Adrenal gland (tissue), 12 donors: ENCODE measurements around the gene DLG5. TPM values are rescaled to one million over a fixed set of nuclear protein-coding genes. Genes with fewer than 3 reads are reported as not detected.

Experiments
- DNase-seq, 7 donors: peaks; one replicate each; pipeline ENCODE4 v3.0.0-alpha.2; 2019 to 2020
- H3K27ac ChIP-seq, 5 donors: fragments of 200-600 bp; sonication (generic) in 4 of 5; 1 replicate in 3 of 5; 2 replicates in 2 of 5; pipeline versions ENCODE4 v1.5.1 to v1.8.0; 2016 to 2020; ENCODE audit warnings: mild to moderate bottlenecking in 1 of 5
- H3K27me3 ChIP-seq: fragments of 200-600 bp; 2 replicates; pipeline ENCODE4 v1.8.0; 2021
- H3K36me3 ChIP-seq, 2 donors: fragments of 200-600 bp; replicated peaks in 1 of 2; 1 replicate in 1 of 2; 2 replicates in 1 of 2; pipeline versions ENCODE4 v1.5.1 to v1.8.0; 2018 to 2022
- H3K4me1 ChIP-seq, 2 donors: fragments of 200-600 bp; replicated peaks in 1 of 2; 1 replicate in 1 of 2; 2 replicates in 1 of 2; pipeline versions ENCODE4 v1.5.1 to v1.8.0; 2018 to 2021
- H3K4me3 ChIP-seq, 4 donors: fragments of 200-600 bp; sonication (generic) in 3 of 4; one replicate each; pipeline ENCODE4 v1.5.1; 2016 to 2018
- H3K9me3 ChIP-seq, 3 donors: fragments of 200-600 bp; sonication (generic) in 1 of 3; replicated peaks in 1 of 3; 1 replicate in 2 of 3; 2 replicates in 1 of 3; pipeline versions ENCODE4 v1.5.1 to v1.8.0; 2016 to 2021
- POLR2A ChIP-seq, 2 donors: fragments of 450-650 bp; IDR thresholded peaks; one replicate each; pipeline ENCODE4 v1.6.1; 2017; ENCODE audit warnings: antibody characterized with exemption in 2 of 2, mild to moderate bottlenecking in 2 of 2, moderate library complexity in 1 of 2
- WGBS, 4 donors: extraction: QIAGEN DNeasy Blood & Tissue Kit in 2 of 4; methylation state at CpG; one replicate each; pipeline versions ENCODE4 v1.1.5 to v1.1.7; 2013 to 2017; 5-methylcytosine and 5-hydroxymethylcytosine counted together
- intact Hi-C, 2 donors: fragments of 100-400 bp; cut with DNase I; formaldehyde crosslinking; loops; one replicate each; pipeline versions ENCODE4 v1.14.1 to v1.15.0; 2022 to 2023
- polyA plus RNA-seq, 3 donors: library from polyadenylated mRNA; stranded (reverse); fragments of 200-250 nt in 2 of 3; fragments of 350-450 nt in 1 of 3; fragmentation: Illumina TruSeq in 1 of 3; extraction: RNeasy Lipid Tissue Mini Kit (QIAGEN cat#74804) in 1 of 3; gene quantifications; one replicate each; pipeline ENCODE4 v1.2.3, GENCODE V29; 2013 to 2014
- total RNA-seq, 9 donors: library from RNA; depleted of rRNA in 4 of 9; stranded (reverse); fragments of >200 nt in 4 of 9; fragments of 120-200 nt in 1 of 9; fragmentation: NEBNext Ultra II Directional in 1 of 9; extraction: Animal tissue kit (Norgen Biotek cat#: 25700) in 1 of 9; gene quantifications; one replicate each; pipeline versions ENCODE4 v1.1.0 to v1.2.4, GENCODE V29; 2013 to 2023
- TF ChIP-seq, protein P1 (sequence below), 6 experiments: fragments of 450-650 bp in 4 of 6; fragments of 200-600 bp in 2 of 6; sonication (generic) in 1 of 6; IDR thresholded peaks; 1 replicate in 5 of 6; 2 replicates in 1 of 6; pipeline versions ENCODE4 v1.5.1 to v1.8.0; 2016 to 2021; ENCODE audit warnings: antibody characterized with exemption in 6 of 6, mild to moderate bottlenecking in 2 of 6, moderate library complexity in 1 of 6
- donor health status: healthy with polysubstance abuse.
- donor health status: Bipolar disorder and iron deficiency.
- donor health status: DM: yes; HTN: yes; CAD: no.
- donor health status: DM: no; HTN: no; CAD: no.
- donor health status: DM: no; HTN: no; CAD: no.
- donor health status: DM: yes; HTN: yes; CAD: no.

The DLG5 gene
- total and polyA plus RNA-seq, 12 donors: 32.6 to 175 (median 101) TPM

DNA sequence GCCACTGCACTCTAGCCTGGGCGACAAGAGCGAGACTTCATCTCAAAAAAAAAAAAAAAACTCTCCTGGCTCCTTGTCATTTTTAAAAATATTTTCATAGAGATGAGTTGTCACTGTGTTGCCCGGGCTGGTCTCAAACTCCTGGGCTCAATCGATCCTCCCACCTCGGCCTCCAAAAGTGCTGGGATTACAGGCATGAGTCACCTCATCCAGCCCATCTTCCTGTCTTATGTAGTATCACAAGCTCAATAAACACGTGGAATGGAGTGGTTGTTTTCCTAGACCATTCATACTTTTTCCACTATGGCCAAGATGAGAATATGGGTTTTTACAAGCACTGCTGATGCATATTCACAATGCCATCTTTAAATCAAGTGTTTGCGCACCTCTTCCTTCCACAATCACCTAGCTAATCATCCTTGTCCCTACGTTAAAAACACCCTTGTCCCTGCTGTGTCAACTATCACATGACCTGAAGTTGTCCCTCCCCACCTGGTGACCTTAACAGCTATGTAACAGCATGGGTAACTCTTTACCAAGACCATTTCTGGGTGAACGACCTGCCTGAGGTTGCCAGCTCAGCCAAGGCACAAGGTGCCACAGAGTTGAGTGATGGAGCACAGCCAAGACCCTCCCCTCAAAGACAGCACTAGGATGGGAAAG, 21.3 kb downstream of the DLG5 start:
- peak overlapping the region in 3 of 5 donors; percentile 70 to 88 (median 86) for H3K27ac ChIP-seq
- TF ChIP-seq POLR2A (IDR thresholded peaks at IDR 0.05): no peak
- TF ChIP-seq, protein P1, sequence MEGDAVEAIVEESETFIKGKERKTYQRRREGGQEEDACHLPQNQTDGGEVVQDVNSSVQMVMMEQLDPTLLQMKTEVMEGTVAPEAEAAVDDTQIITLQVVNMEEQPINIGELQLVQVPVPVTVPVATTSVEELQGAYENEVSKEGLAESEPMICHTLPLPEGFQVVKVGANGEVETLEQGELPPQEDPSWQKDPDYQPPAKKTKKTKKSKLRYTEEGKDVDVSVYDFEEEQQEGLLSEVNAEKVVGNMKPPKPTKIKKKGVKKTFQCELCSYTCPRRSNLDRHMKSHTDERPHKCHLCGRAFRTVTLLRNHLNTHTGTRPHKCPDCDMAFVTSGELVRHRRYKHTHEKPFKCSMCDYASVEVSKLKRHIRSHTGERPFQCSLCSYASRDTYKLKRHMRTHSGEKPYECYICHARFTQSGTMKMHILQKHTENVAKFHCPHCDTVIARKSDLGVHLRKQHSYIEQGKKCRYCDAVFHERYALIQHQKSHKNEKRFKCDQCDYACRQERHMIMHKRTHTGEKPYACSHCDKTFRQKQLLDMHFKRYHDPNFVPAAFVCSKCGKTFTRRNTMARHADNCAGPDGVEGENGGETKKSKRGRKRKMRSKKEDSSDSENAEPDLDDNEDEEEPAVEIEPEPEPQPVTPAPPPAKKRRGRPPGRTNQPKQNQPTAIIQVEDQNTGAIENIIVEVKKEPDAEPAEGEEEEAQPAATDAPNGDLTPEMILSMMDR (IDR thresholded peaks at IDR 0.05): no peak
- peaks cover 42 to 67% of the 10 kb centered on the region in 2 donors for H3K4me1 ChIP-seq
- 62 to 70% (median 67%) methylated on average over 9 of the region's 9 CpGs for WGBS, 4 donors
- H3K36me3 ChIP-seq: no peaks in the 10 kb centered on the region
- DNase-seq: no peak
- no peaks in the 10 kb centered on the region for H3K27me3 ChIP-seq
- no peak overlapping the region for H3K4me3 ChIP-seq
- intact Hi-C loops: no loop called here
- H3K9me3 ChIP-seq: no peaks in the 10 kb centered on the region

DNA sequence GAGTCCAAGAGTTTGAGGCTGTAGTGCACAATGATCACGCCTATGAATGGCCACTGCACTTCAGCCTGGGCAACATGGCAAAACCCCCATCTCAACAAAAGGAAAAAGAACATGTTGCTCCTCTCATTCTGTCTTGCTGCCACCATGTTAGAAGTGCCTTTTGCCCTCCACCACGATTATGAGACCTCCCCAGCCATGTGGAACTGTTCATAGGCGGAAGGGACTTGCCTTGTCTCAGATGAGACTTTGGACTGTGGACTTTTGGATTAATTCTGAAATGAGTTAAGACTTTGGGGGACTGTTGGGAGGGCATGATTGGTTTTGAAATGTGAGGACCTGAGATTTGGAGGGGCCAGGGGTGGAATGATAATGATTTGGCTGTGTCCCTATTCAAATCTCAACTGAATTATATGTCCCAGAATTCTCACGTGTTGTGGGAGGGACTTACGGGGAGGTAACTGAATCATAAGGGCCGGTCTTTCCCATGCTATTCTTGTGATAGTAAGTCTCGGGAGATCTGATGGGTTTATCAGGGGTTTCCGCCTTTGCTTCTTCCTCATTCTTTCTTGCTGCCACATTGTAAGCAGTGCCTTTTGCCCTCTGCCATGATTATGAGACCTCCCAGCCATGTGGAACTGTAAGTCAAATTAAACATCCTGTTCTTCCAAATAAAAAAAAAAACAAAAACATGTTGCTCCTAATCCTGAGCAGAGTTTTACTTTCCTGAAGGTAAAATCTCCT, 22.3 kb downstream of the DLG5 start:
- H3K27ac ChIP-seq: peak overlapping the region in 3 of 5 donors; percentile 29 to 86 (median 29)
- no peak overlapping the region for H3K4me3 ChIP-seq
- 76 to 89% (median 79%) methylated on average over 8 of the region's 8 CpGs for WGBS, 4 donors
- DNase-seq: no peak
- H3K9me3 ChIP-seq: no peaks in the 10 kb centered on the region
- H3K4me1 ChIP-seq: peaks cover 41 to 67% of the 10 kb centered on the region in 2 donors
- H3K27me3 ChIP-seq: no peaks in the 10 kb centered on the region
- intact Hi-C loops: no loop called here
- TF ChIP-seq, protein P1 (IDR thresholded peaks at IDR 0.05): no peak
- TF ChIP-seq POLR2A (IDR thresholded peaks at IDR 0.05): no peak
- H3K36me3 ChIP-seq: no peaks in the 10 kb centered on the region

DNA sequence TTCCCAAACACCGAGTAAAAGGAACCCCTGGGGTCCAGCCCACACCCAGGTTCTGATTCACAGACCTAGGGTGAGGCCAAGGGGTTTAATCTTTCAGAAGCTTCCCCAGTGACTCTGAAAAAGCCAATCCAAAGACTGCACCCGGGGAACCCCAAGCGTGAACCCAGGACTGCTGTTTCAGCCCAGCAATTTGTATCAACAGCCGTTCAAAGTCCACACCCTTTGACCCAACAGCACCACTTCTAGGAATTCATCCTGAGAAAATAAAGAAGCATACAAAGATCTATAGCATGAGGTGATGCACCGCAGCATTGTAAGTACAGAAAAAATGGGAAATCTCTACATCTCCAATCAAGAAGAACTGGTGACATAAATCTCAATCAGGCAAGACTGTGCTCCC, 24.4 kb downstream of the DLG5 start:
- peaks cover 39 to 63% of the 10 kb centered on the region in 2 donors for H3K4me1 ChIP-seq
- peak overlapping the region in 4 of 5 donors; percentile 7 to 88 (median 85) for H3K27ac ChIP-seq
- no peak for DNase-seq
- no peaks in the 10 kb centered on the region for H3K9me3 ChIP-seq
- WGBS, 4 donors: 79 to 89% (median 81%) methylated on average over 4 to 5 of the region's 5 CpGs
- H3K27me3 ChIP-seq: no peaks in the 10 kb centered on the region
- no peak for TF ChIP-seq POLR2A (IDR thresholded peaks at IDR 0.05)
- TF ChIP-seq, protein P1 (IDR thresholded peaks at IDR 0.05): no peak
- intact Hi-C loops: no loop called here
- H3K4me3 ChIP-seq: no peak overlapping the region
- H3K36me3 ChIP-seq: no peaks in the 10 kb centered on the region

DNA sequence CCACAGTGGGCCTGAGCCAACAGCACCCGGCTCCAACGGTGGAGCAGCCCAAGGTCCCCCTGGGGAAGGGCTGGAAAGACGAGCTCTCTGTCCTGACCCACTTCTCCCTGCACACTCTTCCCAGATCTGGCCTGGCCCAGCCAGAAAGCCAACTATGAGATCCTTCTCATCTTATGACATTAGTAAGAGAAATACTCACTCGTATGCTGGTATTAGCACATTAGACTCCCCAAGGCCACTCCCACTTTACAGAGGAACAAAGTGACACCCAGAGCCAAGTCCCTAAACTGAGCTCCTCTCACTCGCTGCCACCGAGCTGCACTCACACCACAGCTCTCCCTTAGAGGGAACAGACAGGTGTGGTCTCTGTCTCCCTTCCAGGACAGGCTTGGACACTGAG, 24.8 kb downstream of the DLG5 start:
- Histone ChIP-seq H3K4me3 (no peak overlapping the region), H3K27ac (peak overlapping the region in 4 of 5 donors; percentile 7 to 88 (median 85)), H3K36me3 (no peaks in the 10 kb centered on the region), H3K4me1 (peaks cover 39 to 59% of the 10 kb centered on the region in 2 donors), H3K27me3 (no peaks in the 10 kb centered on the region), H3K9me3 (no peaks in the 10 kb centered on the region)
- intact Hi-C loops: no loop called here
- peak in 5 of 7 donors; percentile 60 to 72 (median 66) for DNase-seq
- TF ChIP-seq, protein P1 (IDR thresholded peaks at IDR 0.05): no peak
- peak in 1 of 2 donors; percentile 64 for TF ChIP-seq POLR2A (IDR thresholded peaks at IDR 0.05)
- WGBS, 4 donors: 32 to 44% (median 38%) methylated on average over 4 to 6 of the region's 6 CpGs
